H1 (cell line): ENCODE measurements around the gene GET3. TPM values are rescaled to one million over a fixed set of nuclear protein-coding genes. Genes with fewer than 3 reads are reported as not detected.

Source experiments
- ASH2L ChIP-seq: fragments of 200-600, 300-600 bp; sonication (generic); IDR thresholded peaks from one replicate; pipeline ENCODE4 v1.7.1; 2017; ENCODE audit warnings: low read length
- CTCF ChIP-seq, 3 experiments: IDR thresholded peaks; 1 replicate in 2 of 3; 2 replicates in 1 of 3; pipeline versions ENCODE4 v1.5.1 to v1.6.1; 2011; ENCODE audit warnings: low read length in 3 of 3, mild to moderate bottlenecking in 3 of 3, inconsistent platforms in 2 of 3, low read depth in 1 of 3, moderate library complexity in 1 of 3; ENCODE audit not compliant: insufficient read depth in 1 of 3; ENCODE audit errors: control extremely low read depth in 1 of 3
- E2F6 ChIP-seq: IDR thresholded peaks from 2 replicates; pipeline ENCODE4 v1.6.1; 2012; ENCODE audit warnings: inconsistent platforms
- EP300 ChIP-seq, 2 experiments: IDR thresholded peaks; 1 replicate in 1 of 2; 2 replicates in 1 of 2; pipeline ENCODE4 v1.6.1; 2011 to 2012; ENCODE audit warnings: low read depth in 2 of 2, low read length in 2 of 2, mild to moderate bottlenecking in 2 of 2, borderline replicate concordance in 1 of 2, inconsistent platforms in 1 of 2, moderate library complexity in 1 of 2
- FOSL1 ChIP-seq: IDR thresholded peaks from 2 replicates; pipeline ENCODE4 v1.6.1; 2011; ENCODE audit warnings: mild to moderate bottlenecking, low read depth, low read length, moderate library complexity; ENCODE audit not compliant: insufficient read depth
- GABPA ChIP-seq: IDR thresholded peaks from 2 replicates; pipeline ENCODE4 v1.6.1; 2011; ENCODE audit warnings: mild to moderate bottlenecking, low read length, moderate library complexity, borderline replicate concordance; ENCODE audit not compliant: insufficient read depth
- HDAC6 ChIP-seq: IDR thresholded peaks from one replicate; pipeline ENCODE4 v1.7.1; 2012; ENCODE audit warnings: low read depth, mild to moderate bottlenecking, inconsistent platforms, low read length, moderate library complexity
- JUN ChIP-seq: IDR thresholded peaks from 2 replicates; pipeline ENCODE4 v1.6.1; 2011; ENCODE audit warnings: low read depth, mild to moderate bottlenecking, improper control_type of control experiment, low read length
- KDM4A ChIP-seq: IDR thresholded peaks from one replicate; pipeline ENCODE4 v1.7.1; 2012; ENCODE audit warnings: low read depth, mild to moderate bottlenecking, moderate library complexity, low read length, inconsistent platforms; ENCODE audit not compliant: severe bottlenecking
- NANOG ChIP-seq: IDR thresholded peaks from 2 replicates; pipeline ENCODE4 v1.6.1; 2011; ENCODE audit warnings: low read length, low read depth, mild to moderate bottlenecking, inconsistent platforms; ENCODE audit not compliant: insufficient read depth, poor library complexity, severe bottlenecking
- PHF8 ChIP-seq: fragments of 200-600 bp; sonication (generic); conservative IDR thresholded peaks from 2 replicates; pipeline ENCODE4 v1.7.1; 2012; ENCODE audit warnings: low read depth, mild to moderate bottlenecking, inconsistent platforms, low read length, moderate library complexity
- POLR2AphosphoS5 ChIP-seq: IDR thresholded peaks from 2 replicates; pipeline ENCODE4 v1.6.1; 2011; ENCODE audit warnings: low read depth, low read length
- RBBP5 ChIP-seq: IDR thresholded peaks from 2 replicates; pipeline ENCODE4 v1.7.1; 2012; ENCODE audit warnings: low read depth, mild to moderate bottlenecking, inconsistent platforms, low read length, moderate library complexity, borderline replicate concordance
- SUZ12 ChIP-seq: fragments of 200-600 bp; sonication (generic); IDR thresholded peaks from 2 replicates; pipeline ENCODE4 v1.6.1; 2012; ENCODE audit warnings: mild to moderate bottlenecking, inconsistent platforms, low read length, moderate library complexity, mixed read lengths
- TAF1 ChIP-seq: IDR thresholded peaks from 2 replicates; pipeline ENCODE4 v1.6.1; 2011; ENCODE audit warnings: mild to moderate bottlenecking, low read depth, low read length
- TBP ChIP-seq: IDR thresholded peaks from 2 replicates; pipeline ENCODE4 v1.6.1; 2011; ENCODE audit warnings: low read depth, low read length, improper control_type of control experiment
- TCF12 ChIP-seq: IDR thresholded peaks from 2 replicates; pipeline ENCODE4 v1.6.1; 2011; ENCODE audit warnings: low read depth, mild to moderate bottlenecking, low read length
- YY1 ChIP-seq: IDR thresholded peaks from 2 replicates; pipeline ENCODE4 v1.6.1; 2011; ENCODE audit warnings: low read depth, mild to moderate bottlenecking, low read length
- polyA plus RNA-seq, 7 experiments: library from polyadenylated mRNA; depleted of rRNA in 3 of 7; stranded (reverse) in 5 of 7; unstranded in 2 of 7; fragments of >200 nt in 5 of 7; fragments of 200-250 nt in 2 of 7; gene quantifications; 1 replicate in 5 of 7; 2 replicates in 1 of 7; 4 replicates in 1 of 7; pipeline versions ENCODE4 v1.2.1 to v1.2.3, GENCODE V29; 2011 to 2013; ENCODE audit warnings: missing spikeins in 2 of 7, mixed read lengths in 2 of 7
- total RNA-seq: library from RNA; stranded (reverse); fragmentation: NEBNext Ultra II Directional; extraction: Animal tissue kit (Norgen Biotek cat#: 25700); gene quantifications from 2 replicates; pipeline ENCODE4 v1.2.1, GENCODE V29; 2021

The GET3 gene
- total and polyA plus RNA-seq, 2 of the 8 experiments (the other 6 are each of a cell fraction or from before 2014, with no cell fraction given), result 105 to 297 TPM

GRCh38 chr19:12792051-12792852 lies 55.0 kb downstream of the GET3 start (continued):
- TF ChIP-seq GABPA (peak; percentile 82; the same call in 1 of the 2 replicates), KDM4A (peak; percentile 83), EP300 (IDR thresholded peaks at IDR 0.05; ENCODE audit: borderline replicate concordance in 1 of 2, low read depth in 2 of 2, low read length in 2 of 2) (no peak), NANOG (peak; percentile 20), SUZ12 (peak; percentile 34; the same call in 1 of the 2 replicates), POLR2AphosphoS5 (peak; percentile 89; the same call in 1 of the 2 replicates), TBP (peak; percentile 36; the same call in 1 of the 2 replicates), PHF8 (0 out of 2 replicates have a peak, but pooled peaks have one; percentile 22), TAF1 (0 out of 2 replicates have a peak, but pooled peaks have one; percentile 46), E2F6 (peak; percentile 91), YY1 (peak; percentile 32; the same call in 1 of the 2 replicates), ASH2L (peak; percentile 28), RBBP5 (0 out of 2 replicates have a peak, but pooled peaks have one; percentile 53), FOSL1 (no peak), CTCF (IDR thresholded peaks at IDR 0.05; ENCODE audit: control extremely low read depth in 1 of 3, insufficient read depth in 1 of 3, low read depth in 1 of 3, low read length in 3 of 3) (peak in 1 of 3 experiments; percentile 7; a peak in 1 of 4 replicates), TCF12 (0 out of 2 replicates have a peak, but pooled peaks have one; percentile 51), JUN (no peak), HDAC6 (no peak)
